BJ (cell line): ENCODE measurements around the gene KIF16B. TPM values are rescaled to one million over a fixed set of nuclear protein-coding genes. Genes with fewer than 3 reads are reported as not detected.
"Not testable (repeated sequence)": the region's sequence is repeated elsewhere in the genome, so short reads cannot be mapped to it uniquely, and the experiment has no call there.

Source experiments
- CTCF ChIA-PET: fragments of 350-600 bp; formaldehyde crosslinking; extraction: SDS; loops from one replicate; lab custom pipeline; 2021; ENCODE audit warnings: antibody characterized with exemption, inconsistent platforms; lab: Yijun Ruan, JAX
- POLR2A ChIA-PET: fragments of 300-600 bp; sonication (Branson Sonifier 250); formaldehyde crosslinking; extraction: SDS; loops from one replicate; lab custom pipeline; 2021; ENCODE audit warnings: antibody characterized with exemption; lab: Charles Lee
- DNase-seq: peaks from one replicate; pipeline ENCODE4 v3.0.0-alpha.2; 2011; ENCODE audit warnings: low read depth
- H3K27me3 ChIP-seq: 2 replicates; pipeline ENCODE4 v1.6.0; 2011; ENCODE audit warnings: low read length; ENCODE audit not compliant: control insufficient read depth, insufficient read depth
- H3K36me3 ChIP-seq: 2 replicates; pipeline ENCODE4 v1.5.1; 2011; ENCODE audit warnings: low read length; ENCODE audit not compliant: control insufficient read depth, insufficient read depth
- H3K4me3 ChIP-seq: 2 replicates; pipeline ENCODE4 v1.5.1; 2011; ENCODE audit warnings: low read depth, mild to moderate bottlenecking, control low read depth, low read length
- CTCF ChIP-seq: IDR thresholded peaks from 2 replicates; pipeline ENCODE4 v1.5.1; 2011; ENCODE audit warnings: low read depth, mild to moderate bottlenecking, control low read depth, inconsistent platforms, low read length, moderate library complexity; ENCODE audit not compliant: insufficient read depth
- polyA plus RNA-seq: library from polyadenylated mRNA; depleted of rRNA; stranded (reverse); fragments of >200 nt; gene quantifications from 2 replicates; pipeline ENCODE4 v1.2.3, GENCODE V29; 2011; rRNA removed

KIF16B gene
- polyA plus RNA-seq, 1 experiment, result 3.2 TPM

DNA sequence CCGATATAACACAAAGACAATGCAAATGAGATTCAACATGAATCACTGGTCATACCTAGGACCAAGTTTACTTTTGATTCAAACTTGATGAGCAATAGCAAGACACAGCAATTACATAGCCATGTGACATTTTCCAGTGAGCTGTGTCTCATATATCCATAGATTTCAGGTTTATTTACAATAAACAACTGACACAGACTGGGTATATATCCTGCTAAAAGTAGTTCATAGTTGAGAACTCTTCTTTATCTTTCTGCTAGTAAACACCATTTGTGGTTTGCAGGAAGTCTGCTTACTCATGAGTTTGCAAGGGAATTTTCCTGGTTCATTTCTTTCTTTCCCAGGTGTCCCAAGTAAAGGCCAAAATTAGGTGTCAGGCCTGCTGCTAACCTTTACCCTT, 343.4 kb downstream of the KIF16B start:
- ChIA-PET CTCF (no interaction called here), POLR2A (no interaction called here)
- no peak for TF ChIP-seq CTCF
- Histone ChIP-seq H3K4me3 (no peak overlapping the region), H3K27me3 (no peaks in the 10 kb centered on the region), H3K36me3 (no peaks in the 10 kb centered on the region)
- DNase-seq, result no peak

GRCh38 chr20:16228722-16229121, 344.5 kb downstream of the KIF16B start:
- Histone ChIP-seq H3K36me3 (no peaks in the 10 kb centered on the region), H3K4me3 (no peak overlapping the region), H3K27me3 (no peaks in the 10 kb centered on the region)
- ChIA-PET POLR2A (no interaction called here), CTCF (no interaction called here)
- TF ChIP-seq CTCF, result no peak
- no peak for DNase-seq

DNA sequence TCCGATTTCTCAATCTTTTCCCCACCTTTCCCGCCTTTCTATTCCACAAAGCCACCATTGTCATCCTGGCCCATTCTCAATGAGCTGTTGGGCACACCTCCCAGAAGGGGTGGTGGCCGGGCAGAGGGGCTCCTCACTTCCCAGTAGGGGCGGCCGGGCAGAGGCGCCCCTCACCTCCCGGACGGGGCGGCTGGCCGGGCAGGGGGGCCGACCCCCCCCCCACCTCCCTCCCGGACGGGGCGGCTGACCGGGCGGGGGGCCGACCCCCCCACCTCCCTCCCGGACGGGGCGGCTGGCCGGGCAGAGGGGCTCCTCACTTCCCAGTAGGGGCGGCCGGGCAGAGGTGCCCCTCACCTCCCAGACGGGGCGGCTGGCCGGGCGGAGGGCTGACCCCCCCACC, 346.3 kb downstream of the KIF16B start:
- H3K27me3 ChIP-seq, H3K36me3 ChIP-seq, CTCF ChIA-PET, H3K4me3 ChIP-seq, POLR2A ChIA-PET, DNase-seq: not testable (repeated sequence)

DNA sequence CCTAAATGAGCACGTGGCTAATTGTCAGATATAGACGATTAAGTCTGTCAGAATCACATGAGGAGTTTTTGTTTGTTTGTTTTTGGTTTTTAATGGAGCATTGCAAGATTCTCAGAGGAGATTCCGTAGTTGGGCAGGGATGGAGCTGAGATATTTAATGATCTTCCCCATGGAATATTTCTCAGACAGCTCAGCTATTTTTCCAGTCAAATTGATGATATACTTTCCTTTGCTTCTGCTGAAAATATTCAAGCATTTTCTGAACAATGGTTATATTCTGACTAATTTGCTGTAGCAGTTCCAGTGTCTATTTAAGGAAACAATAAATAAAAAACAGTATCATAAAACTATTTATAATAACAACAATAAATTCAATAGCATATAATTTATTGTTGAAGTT, 348.4 kb downstream of the KIF16B start:
- CTCF ChIA-PET, result no interaction called here
- no peak for DNase-seq
- POLR2A ChIA-PET, result no interaction called here
- Histone ChIP-seq H3K4me3 (no peak overlapping the region), H3K27me3 (no peaks in the 10 kb centered on the region), H3K36me3 (no peaks in the 10 kb centered on the region)
- no peak for TF ChIP-seq CTCF

DNA sequence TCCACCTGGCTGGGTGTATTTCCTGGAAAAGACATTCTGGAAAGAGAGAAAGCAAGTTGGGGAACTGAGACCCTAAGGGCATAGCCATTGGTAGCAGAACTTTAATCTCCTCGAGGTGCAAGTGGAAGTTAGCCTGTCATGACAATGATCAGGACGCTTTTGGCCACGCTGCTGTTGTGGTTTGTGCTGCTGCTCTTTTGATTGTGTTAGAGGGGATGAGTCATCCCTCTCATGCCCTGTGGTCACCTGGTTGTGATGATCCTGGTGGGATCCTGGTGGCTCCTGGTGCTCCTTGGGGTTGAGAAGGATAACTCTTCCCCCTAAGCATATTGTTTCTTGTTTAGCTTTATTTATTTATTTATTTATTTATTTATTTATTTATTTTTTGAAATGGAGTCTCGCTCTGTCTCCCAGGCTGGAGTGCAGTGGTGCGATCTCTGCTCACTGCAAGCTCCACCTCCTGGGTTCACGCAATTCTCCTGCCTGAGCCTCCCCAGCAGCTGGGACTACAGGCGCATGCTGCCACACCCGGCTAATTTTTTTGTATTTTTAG, 350.3 kb downstream of the KIF16B start:
- Histone ChIP-seq H3K36me3 (no peaks in the 10 kb centered on the region), H3K4me3 (no peak overlapping the region), H3K27me3 (no peaks in the 10 kb centered on the region)
- ChIA-PET CTCF (no interaction called here), POLR2A (no interaction called here)
- TF ChIP-seq CTCF, result no peak
- DNase-seq, result no peak

Other genes starting within 250 kb of the KIF16B start
- 28.1 and 70.3 TPM in 2 replicates for gene SNRPB2, start 156.6 kb upstream of the KIF16B start, polyA plus RNA-seq
- not detected in 2 replicates for gene OTOR, start 174.9 kb upstream of the KIF16B start, polyA plus RNA-seq